Bronchial epithelial cell (primary cell): Measurements from ENCODE around the gene MIER3. TPM values are rescaled to one million over a fixed set of nuclear protein-coding genes. Genes with fewer than 3 reads are reported as not detected.

Source experiments
- DNase-seq: peaks from one replicate; pipeline ENCODE4 v3.0.0-alpha.2; 2010; ENCODE audit warnings: low read depth
- FAIRE-seq: peaks from 2 replicates; lab custom pipeline; 2011; peaks lifted over from hg19 to GRCh38; lab: Jason Lieb, UNC
- H3K27me3 ChIP-seq: 2 replicates; pipeline ENCODE4 v1.5.1; 2011; ENCODE audit warnings: low read length; ENCODE audit not compliant: control insufficient read depth, insufficient read depth
- H3K36me3 ChIP-seq: 2 replicates; pipeline ENCODE4 v1.5.1; 2011; ENCODE audit warnings: low read length; ENCODE audit not compliant: control insufficient read depth, insufficient read depth
- H3K4me3 ChIP-seq: 2 replicates; pipeline ENCODE4 v1.5.1; 2011; ENCODE audit warnings: mild to moderate bottlenecking, low read depth, low read length, control low read depth
- total RNA-seq: library from RNA; depleted of rRNA; stranded (reverse); fragments of >200 nt; gene quantifications from 2 replicates; pipeline ENCODE4 v1.2.1, GENCODE V29; 2014
- TF ChIP-seq, protein P1 (sequence below): IDR thresholded peaks from 2 replicates; pipeline ENCODE4 v1.5.1; 2011; ENCODE audit warnings: mild to moderate bottlenecking, moderate library complexity, low read length, control low read depth, inconsistent platforms; ENCODE audit not compliant: insufficient read depth, severe bottlenecking

Gene MIER3
- total RNA-seq, 1 donor from 2014 or later, result 32.9 TPM

DNA sequence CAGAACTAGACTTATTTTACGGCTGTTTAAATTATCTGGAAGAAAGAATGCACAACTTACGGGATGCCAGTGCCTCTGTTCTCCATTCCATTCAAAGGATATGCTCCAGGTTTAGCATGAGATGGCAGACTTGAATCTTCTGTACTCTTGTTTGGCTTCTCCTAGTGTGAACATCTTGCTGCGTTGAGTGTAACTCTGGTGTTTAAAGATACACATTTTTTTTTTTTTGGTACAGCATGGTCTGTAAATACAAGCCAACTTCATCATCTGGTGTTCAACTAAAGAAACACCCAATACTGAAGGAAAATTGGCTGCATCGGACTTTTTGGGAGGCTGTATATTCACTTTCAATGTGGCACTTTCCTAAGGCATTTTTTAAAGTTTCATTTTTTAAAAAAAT, 7.4 kb upstream of the MIER3 start:
- TF ChIP-seq, protein P1, sequence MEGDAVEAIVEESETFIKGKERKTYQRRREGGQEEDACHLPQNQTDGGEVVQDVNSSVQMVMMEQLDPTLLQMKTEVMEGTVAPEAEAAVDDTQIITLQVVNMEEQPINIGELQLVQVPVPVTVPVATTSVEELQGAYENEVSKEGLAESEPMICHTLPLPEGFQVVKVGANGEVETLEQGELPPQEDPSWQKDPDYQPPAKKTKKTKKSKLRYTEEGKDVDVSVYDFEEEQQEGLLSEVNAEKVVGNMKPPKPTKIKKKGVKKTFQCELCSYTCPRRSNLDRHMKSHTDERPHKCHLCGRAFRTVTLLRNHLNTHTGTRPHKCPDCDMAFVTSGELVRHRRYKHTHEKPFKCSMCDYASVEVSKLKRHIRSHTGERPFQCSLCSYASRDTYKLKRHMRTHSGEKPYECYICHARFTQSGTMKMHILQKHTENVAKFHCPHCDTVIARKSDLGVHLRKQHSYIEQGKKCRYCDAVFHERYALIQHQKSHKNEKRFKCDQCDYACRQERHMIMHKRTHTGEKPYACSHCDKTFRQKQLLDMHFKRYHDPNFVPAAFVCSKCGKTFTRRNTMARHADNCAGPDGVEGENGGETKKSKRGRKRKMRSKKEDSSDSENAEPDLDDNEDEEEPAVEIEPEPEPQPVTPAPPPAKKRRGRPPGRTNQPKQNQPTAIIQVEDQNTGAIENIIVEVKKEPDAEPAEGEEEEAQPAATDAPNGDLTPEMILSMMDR, result no peak
- Histone ChIP-seq H3K4me3 (no peak overlapping the region), H3K36me3 (no peaks in the 10 kb centered on the region), H3K27me3 (peaks cover 14% of the 10 kb centered on the region)
- FAIRE-seq, result no peak
- no peak for DNase-seq

DNA sequence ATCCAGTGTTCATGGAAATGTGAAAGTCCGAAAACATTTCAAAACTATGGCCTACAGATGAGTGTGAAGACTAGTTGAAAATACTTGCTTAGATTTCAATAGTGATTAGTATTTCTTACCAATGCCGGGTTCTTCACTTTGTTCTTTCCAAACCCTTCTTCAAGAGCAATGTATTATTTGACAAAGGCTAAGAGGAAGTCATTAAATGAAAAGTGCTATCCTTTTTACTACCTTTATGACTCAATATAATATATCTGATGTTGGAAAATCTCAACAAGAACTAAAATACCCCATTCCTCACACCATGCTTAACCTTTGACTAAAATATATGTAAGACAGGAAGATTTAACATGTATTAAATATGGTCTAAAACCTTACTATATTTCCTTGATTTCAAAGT, 6.7 kb upstream of the MIER3 start:
- H3K36me3 ChIP-seq, result no peaks in the 10 kb centered on the region
- peaks cover 14% of the 10 kb centered on the region for H3K27me3 ChIP-seq
- DNase-seq (no peak), FAIRE-seq (no peak)
- H3K4me3 ChIP-seq, result no peak overlapping the region
- TF ChIP-seq, protein P1, result no peak

DNA sequence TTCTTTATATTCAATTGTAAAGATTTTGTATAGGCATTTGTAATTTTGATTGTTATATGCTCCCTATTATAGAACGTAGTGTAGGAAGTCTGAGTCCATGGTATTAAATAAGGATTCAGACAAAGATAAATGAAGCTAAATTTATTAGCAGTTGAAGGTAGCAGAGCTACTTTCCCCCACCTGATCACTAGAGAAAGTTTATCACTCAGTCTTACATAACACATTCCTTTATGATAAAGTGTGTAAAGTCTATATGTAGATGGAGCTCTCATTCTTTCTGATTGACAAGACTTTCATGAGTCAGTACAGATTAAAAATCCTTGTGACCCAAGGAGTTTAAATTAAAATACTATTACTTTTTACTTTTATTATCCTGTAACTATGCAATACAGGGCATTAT, 2.3 kb upstream of the MIER3 start:
- DNase-seq, result peak; percentile 26
- H3K4me3 ChIP-seq, result no peak overlapping the region
- TF ChIP-seq, protein P1, result no peak
- no peak for FAIRE-seq
- H3K36me3 ChIP-seq, result no peaks in the 10 kb centered on the region
- peaks cover 2% of the 10 kb centered on the region for H3K27me3 ChIP-seq

DNA sequence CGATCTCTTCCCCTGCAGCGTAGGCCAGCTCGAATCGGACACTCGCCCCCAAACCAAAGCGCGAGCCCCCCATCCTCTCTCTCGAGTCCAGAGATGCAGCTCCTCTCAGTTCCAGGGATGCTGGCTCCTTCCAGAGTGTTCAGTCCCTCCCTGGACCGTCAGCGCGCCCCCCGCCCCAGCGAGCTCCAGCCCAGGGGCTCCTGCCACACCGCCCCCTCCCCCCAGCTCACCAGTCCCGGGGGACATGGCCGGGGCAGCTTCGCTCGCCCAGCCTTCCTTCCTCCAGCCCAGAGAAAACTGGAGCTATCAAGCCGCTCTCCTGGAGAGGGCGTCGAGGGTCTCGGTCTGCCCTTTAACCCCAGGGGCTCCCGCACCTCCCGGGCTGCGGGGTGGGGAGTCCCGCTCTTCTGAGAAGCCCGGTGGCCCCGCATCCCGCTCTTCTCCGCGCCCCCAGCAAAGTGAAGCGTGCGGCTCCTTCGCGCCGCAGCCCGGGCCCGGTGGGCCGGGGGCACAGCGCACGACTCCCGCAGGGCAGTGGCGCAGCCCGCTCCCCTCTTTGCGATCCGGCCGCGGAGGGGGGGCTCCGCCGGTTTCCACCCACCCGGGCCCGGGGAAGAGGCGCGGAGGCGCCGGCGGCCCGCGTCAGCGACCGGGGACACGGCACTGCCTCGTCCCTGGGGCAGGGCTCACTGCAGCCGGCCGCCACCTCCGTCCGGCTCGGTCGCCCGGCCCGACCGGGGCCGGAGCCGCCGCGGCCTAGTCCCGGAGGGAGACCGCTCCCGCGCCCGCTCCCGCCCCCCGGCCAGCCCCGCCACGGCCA, 587 bp downstream of the MIER3 start:
- DNase-seq (no peak), FAIRE-seq (no peak)
- peaks cover 2% of the 10 kb centered on the region for H3K36me3 ChIP-seq
- no peaks in the 10 kb centered on the region for H3K27me3 ChIP-seq
- TF ChIP-seq, protein P1, result no peak
- peak overlapping the region; percentile 56 for H3K4me3 ChIP-seq

DNA sequence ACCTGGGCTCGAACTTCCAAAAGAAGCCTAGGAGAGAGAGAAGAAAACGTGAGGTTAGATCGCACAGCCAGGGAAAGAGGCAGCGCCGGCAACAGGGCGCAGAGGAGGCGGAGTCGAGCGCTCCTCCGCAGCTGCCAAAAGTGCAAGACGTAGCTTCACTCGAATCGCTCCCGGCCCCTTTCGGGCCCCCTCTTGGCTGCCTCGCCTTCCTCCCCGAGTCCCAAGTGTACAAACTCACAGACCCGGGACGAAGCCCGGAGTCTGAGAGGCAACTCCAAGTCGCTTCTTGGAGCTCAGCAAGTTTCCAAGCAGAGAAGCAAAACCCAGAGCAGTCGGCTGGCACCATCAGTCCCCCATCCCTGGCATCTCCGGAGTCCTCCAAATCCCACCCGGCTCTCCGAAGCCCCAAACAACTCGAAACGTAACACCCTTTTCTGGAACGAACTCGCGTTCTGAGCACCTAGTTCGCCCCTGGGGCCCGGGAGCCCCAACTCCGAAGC, 1.2 kb downstream of the MIER3 start:
- TF ChIP-seq, protein P1, result no peak
- DNase-seq, result peak; percentile 42
- no peak for FAIRE-seq
- peaks cover 2% of the 10 kb centered on the region for H3K36me3 ChIP-seq
- peak overlapping the region; percentile 56 for H3K4me3 ChIP-seq
- H3K27me3 ChIP-seq, result no peaks in the 10 kb centered on the region

DNA sequence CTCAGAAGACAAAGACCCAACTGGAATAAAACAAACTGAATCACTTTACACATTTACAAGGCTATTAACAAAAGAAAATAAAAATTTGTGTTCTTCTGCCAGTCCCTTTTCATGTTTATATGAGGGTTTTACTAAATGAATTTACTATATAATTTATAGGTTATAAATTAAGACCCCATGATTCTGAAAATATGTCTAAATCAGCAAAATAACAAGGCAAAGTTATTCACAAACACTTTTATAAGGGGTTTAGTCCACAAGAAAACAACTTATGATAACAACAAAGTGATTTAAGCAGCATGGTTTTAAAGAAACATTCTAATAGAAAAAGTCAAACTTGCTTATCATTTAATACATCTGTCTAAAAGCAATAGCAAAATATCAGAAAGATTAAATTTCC, 4.9 kb downstream of the MIER3 start:
- Histone ChIP-seq H3K36me3 (peaks cover 3% of the 10 kb centered on the region), H3K27me3 (no peaks in the 10 kb centered on the region), H3K4me3 (no peak overlapping the region)
- no peak for DNase-seq
- TF ChIP-seq, protein P1, result no peak
- FAIRE-seq, result no peak
